Central memory CD8-positive, alpha-beta T cell (primary cell): ENCODE measurements around the gene DLD.

Source experiments
- ATAC-seq: fragments of 150-1000 bp; cut with Tn5 transposase; replicated peaks from 2 replicates; pipeline ENCODE4 v1.10.0; 2022; ENCODE audit warnings: mild to moderate bottlenecking, moderate FRiP score, moderate number of reproducible peaks; ENCODE audit not compliant: poor library complexity, severe bottlenecking; ENCODE audit errors: extremely low read depth
- DNase-seq, 2 donors: peaks; one replicate each; pipeline ENCODE4 v3.0.0; 2021; ENCODE audit warnings: low spot score in 2 of 2
- H3K27ac Mint-ChIP-seq: one replicate; pipeline ENCODE4 v1.8.0; 2022; ENCODE audit warnings: low read depth, mild to moderate bottlenecking, moderate library complexity, mixed read lengths
- H3K27me3 Mint-ChIP-seq: one replicate; pipeline ENCODE4 v1.8.0; 2022; ENCODE audit warnings: mixed read lengths
- H3K36me3 Mint-ChIP-seq: one replicate; pipeline ENCODE4 v1.8.0; 2022; ENCODE audit warnings: mild to moderate bottlenecking, moderate library complexity, mixed read lengths; ENCODE audit not compliant: insufficient read depth
- H3K4me1 Mint-ChIP-seq: one replicate; pipeline ENCODE4 v1.8.0; 2022; ENCODE audit warnings: mixed read lengths
- H3K4me3 Mint-ChIP-seq: one replicate; pipeline ENCODE4 v1.8.0; 2022; ENCODE audit warnings: mild to moderate bottlenecking, moderate library complexity, mixed read lengths
- H3K9me3 Mint-ChIP-seq: one replicate; pipeline ENCODE4 v1.8.0; 2022; ENCODE audit warnings: mixed read lengths

DLD gene

GRCh38 chr7:107857541-107857912 is 33.5 kb upstream of the DLD start:
- ATAC-seq (no peak), DNase-seq (no peak)
- peak overlapping the region; percentile 53 for H3K4me3 Mint-ChIP-seq
- H3K27ac Mint-ChIP-seq = peak overlapping the region; percentile 88
- H3K9me3 Mint-ChIP-seq = no peaks in the 10 kb centered on the region
- peaks cover 26% of the 10 kb centered on the region for H3K4me1 Mint-ChIP-seq
- no peaks in the 10 kb centered on the region for H3K27me3 Mint-ChIP-seq
- H3K36me3 Mint-ChIP-seq = no peaks in the 10 kb centered on the region

DNA sequence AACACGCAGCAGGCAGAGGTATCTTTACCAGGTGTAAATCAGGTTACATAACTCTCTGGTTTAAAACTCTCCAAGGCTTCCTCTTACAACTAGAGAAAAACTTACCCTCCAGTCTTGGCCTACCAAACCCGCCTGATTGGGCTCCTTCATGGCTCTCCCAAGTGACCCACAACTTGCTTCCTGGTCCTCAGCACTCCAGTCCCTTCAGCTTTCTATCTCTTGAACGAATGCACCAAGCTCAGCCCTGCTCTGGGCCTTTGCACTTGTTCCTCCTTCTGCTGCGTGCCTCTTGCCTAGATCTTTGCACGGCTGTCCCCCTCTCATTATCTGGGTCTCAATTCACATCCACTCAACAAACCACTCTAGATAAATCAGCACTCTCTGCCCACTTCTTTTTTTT is 32.7 kb upstream of the DLD start:
- Mint-ChIP-seq H3K27me3 (no peaks in the 10 kb centered on the region), H3K36me3 (no peaks in the 10 kb centered on the region), H3K27ac (peak overlapping the region; percentile 88), H3K9me3 (no peaks in the 10 kb centered on the region), H3K4me3 (peak overlapping the region; percentile 36), H3K4me1 (peaks cover 26% of the 10 kb centered on the region)
- ATAC-seq (no peak), DNase-seq (no peak)

GRCh38 chr7:107860279-107860961 is 30.6 kb upstream of the DLD start:
- H3K4me1 Mint-ChIP-seq = peaks cover 26% of the 10 kb centered on the region
- H3K9me3 Mint-ChIP-seq = no peaks in the 10 kb centered on the region
- no peak overlapping the region for H3K27ac Mint-ChIP-seq
- no peaks in the 10 kb centered on the region for H3K36me3 Mint-ChIP-seq
- no peak for DNase-seq
- H3K4me3 Mint-ChIP-seq = no peak overlapping the region
- no peaks in the 10 kb centered on the region for H3K27me3 Mint-ChIP-seq
- ATAC-seq = no peak

DNA sequence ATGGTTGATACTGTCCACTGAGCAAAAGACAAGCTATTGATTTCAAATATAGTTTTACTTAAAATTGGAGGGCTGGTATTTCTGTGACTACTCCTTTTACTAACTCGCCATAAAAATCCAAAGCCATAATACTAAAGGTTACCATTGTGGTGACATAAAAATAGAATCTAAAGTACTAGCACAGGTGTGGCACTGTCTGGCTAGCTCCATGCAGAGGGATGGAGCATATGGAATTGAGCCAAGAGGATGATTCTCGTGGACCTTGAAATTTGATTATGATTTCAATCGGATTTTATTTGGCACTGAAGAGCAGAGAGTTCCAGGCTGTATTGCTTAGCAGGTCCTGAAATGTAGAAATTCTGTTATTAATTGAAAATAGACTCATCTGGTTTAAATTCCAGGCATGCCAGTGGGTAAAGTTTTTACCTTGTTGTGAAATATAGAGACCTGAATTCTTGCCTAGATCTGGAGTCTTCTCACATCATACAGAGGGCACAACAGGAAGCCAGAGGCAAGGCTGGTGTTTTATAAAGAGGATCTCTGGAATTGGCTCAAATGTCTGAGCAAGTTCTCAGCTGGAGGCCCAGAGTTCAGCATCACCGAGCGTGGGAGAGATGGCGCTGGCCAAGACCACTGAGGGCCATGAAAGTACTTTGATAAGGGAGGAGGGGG is 29.9 kb upstream of the DLD start:
- DNase-seq (no peak), ATAC-seq (no peak)
- Mint-ChIP-seq H3K27ac (no peak overlapping the region), H3K4me1 (peaks cover 29% of the 10 kb centered on the region), H3K4me3 (no peak overlapping the region), H3K27me3 (no peaks in the 10 kb centered on the region), H3K9me3 (no peaks in the 10 kb centered on the region), H3K36me3 (peaks cover 2% of the 10 kb centered on the region)

GRCh38 chr7:107865956-107866775 is 24.8 kb upstream of the DLD start:
- ATAC-seq (no peak), DNase-seq (no peak)
- H3K27ac Mint-ChIP-seq = no peak overlapping the region
- no peak overlapping the region for H3K4me3 Mint-ChIP-seq
- H3K9me3 Mint-ChIP-seq = no peaks in the 10 kb centered on the region
- H3K4me1 Mint-ChIP-seq = peaks cover 14% of the 10 kb centered on the region
- H3K36me3 Mint-ChIP-seq = peaks cover 2% of the 10 kb centered on the region
- H3K27me3 Mint-ChIP-seq = no peaks in the 10 kb centered on the region

- DNase-seq = no peak
- Mint-ChIP-seq H3K27ac (no peak overlapping the region), H3K9me3 (no peaks in the 10 kb centered on the region), H3K27me3 (no peaks in the 10 kb centered on the region), H3K4me3 (no peak overlapping the region), H3K36me3 (peaks cover 2% of the 10 kb centered on the region), H3K4me1 (peaks cover 14% of the 10 kb centered on the region)
- no peak for ATAC-seq
Observed at GRCh38 chr7:107867858-107868466, 23.0 kb upstream of the DLD start.

- ATAC-seq = no peak
- Mint-ChIP-seq H3K4me1 (peaks cover 14% of the 10 kb centered on the region), H3K4me3 (no peak overlapping the region)
Observed at GRCh38 chr7:107870427-107871000, 20.5 kb upstream of the DLD start.

GRCh38 chr7:107874111-107874510 is 16.9 kb upstream of the DLD start:
- DNase-seq (no peak), ATAC-seq (no peak)
- Mint-ChIP-seq H3K36me3 (no peaks in the 10 kb centered on the region), H3K4me1 (peaks cover 9% of the 10 kb centered on the region), H3K9me3 (no peaks in the 10 kb centered on the region), H3K4me3 (no peak overlapping the region), H3K27ac (no peak overlapping the region), H3K27me3 (no peaks in the 10 kb centered on the region)

More at GRCh38 chr7:107870427-107871000, 20.5 kb upstream of the DLD start:
- DNase-seq = no peak
- H3K36me3 Mint-ChIP-seq = peaks cover 2% of the 10 kb centered on the region
- H3K9me3 Mint-ChIP-seq = no peaks in the 10 kb centered on the region
- H3K27me3 Mint-ChIP-seq = no peaks in the 10 kb centered on the region
- H3K27ac Mint-ChIP-seq = no peak overlapping the region

DNA sequence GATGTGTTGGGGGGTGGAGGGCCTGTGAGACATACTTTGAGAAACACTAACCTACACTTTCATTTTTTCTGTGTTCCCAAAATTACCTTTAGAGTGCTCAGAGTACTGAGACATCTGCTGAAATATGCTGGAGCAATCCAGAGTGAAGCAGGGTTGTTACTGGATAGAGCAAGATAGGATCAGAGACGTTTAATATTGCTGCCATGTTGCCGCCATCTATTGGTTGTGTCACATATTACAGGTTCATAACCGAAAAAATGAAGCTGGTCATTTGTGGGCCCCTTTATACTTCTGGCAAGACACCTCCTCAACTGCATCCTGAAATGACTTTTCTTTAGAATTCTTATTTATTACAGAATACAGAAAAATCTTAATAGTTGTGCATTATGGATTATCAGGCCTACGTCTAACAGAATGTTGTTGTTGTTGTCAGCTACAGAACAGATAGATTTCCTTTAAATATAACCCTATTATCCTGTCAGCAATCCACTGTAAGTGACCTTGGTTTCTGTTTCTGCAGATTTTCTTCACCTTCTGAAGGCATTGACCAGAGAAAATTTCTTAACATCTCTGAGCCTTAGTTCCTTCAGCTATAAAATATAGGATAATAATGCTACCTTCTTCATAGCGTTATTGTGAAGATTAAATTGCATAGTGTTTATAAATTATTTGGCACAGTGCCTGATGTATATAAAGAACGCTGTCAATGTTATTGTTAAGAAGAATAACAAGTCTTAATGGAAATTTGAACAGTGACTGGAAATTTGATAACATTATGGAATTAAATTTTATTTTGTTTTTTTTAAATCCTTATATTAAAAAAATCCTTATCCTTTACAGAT is 16.2 kb upstream of the DLD start:
- Mint-ChIP-seq H3K36me3 (no peaks in the 10 kb centered on the region), H3K9me3 (no peaks in the 10 kb centered on the region), H3K27me3 (peaks cover 6% of the 10 kb centered on the region), H3K27ac (no peak overlapping the region), H3K4me3 (no peak overlapping the region), H3K4me1 (peaks cover 14% of the 10 kb centered on the region)
- DNase-seq = no peak
- ATAC-seq = no peak

- H3K27me3 Mint-ChIP-seq = peaks cover 8% of the 10 kb centered on the region
- no peaks in the 10 kb centered on the region for H3K9me3 Mint-ChIP-seq
- peaks cover 5% of the 10 kb centered on the region for H3K4me1 Mint-ChIP-seq
- no peaks in the 10 kb centered on the region for H3K36me3 Mint-ChIP-seq
- DNase-seq = no peak
- no peak for ATAC-seq
- H3K27ac Mint-ChIP-seq = no peak overlapping the region
- H3K4me3 Mint-ChIP-seq = no peak overlapping the region
Observed at GRCh38 chr7:107876916-107877315, 14.1 kb upstream of the DLD start.

GRCh38 chr7:107877731-107878382 is 13.1 kb upstream of the DLD start:
- no peaks in the 10 kb centered on the region for H3K36me3 Mint-ChIP-seq
- H3K4me1 Mint-ChIP-seq = peaks cover 5% of the 10 kb centered on the region
- H3K27ac Mint-ChIP-seq = no peak overlapping the region
- ATAC-seq = no peak
- no peaks in the 10 kb centered on the region for H3K9me3 Mint-ChIP-seq
- peaks cover 17% of the 10 kb centered on the region for H3K27me3 Mint-ChIP-seq
- DNase-seq = no peak
- H3K4me3 Mint-ChIP-seq = no peak overlapping the region
